KMS-11 (cell line): ENCODE measurements around the gene TMEM150C.

Source experiments
- H2AFZ ChIP-seq: fragments of 200-600 bp; sonication (generic); 2 replicates; pipeline ENCODE4 v1.6.1; 2016; ENCODE audit warnings: antibody characterized with exemption, mixed run types, low read depth
- H3K27ac ChIP-seq: fragments of 200-600 bp; sonication (generic); 2 replicates; pipeline ENCODE4 v1.6.1; 2016; ENCODE audit warnings: mild to moderate bottlenecking, mixed run types
- H3K27me3 ChIP-seq: fragments of 200-600 bp; sonication (generic); 2 replicates; pipeline ENCODE4 v1.6.1; 2017; ENCODE audit warnings: mild to moderate bottlenecking, low read depth, mixed run types, moderate library complexity; ENCODE audit not compliant: insufficient read depth
- H3K36me3 ChIP-seq: fragments of 200-600 bp; sonication (generic); 2 replicates; pipeline ENCODE4 v1.6.1; 2017; ENCODE audit warnings: mild to moderate bottlenecking, mixed run types; ENCODE audit not compliant: insufficient read depth
- H3K4me1 ChIP-seq: fragments of 200-600 bp; sonication (generic); 2 replicates; pipeline ENCODE4 v1.6.1; 2016; ENCODE audit warnings: mild to moderate bottlenecking, low read depth, mixed run types; ENCODE audit not compliant: poor library complexity, severe bottlenecking
- H3K4me2 ChIP-seq: fragments of 200-600 bp; sonication (generic); 2 replicates; pipeline ENCODE4 v1.7.0; 2016; ENCODE audit warnings: mild to moderate bottlenecking, mixed run types
- H3K4me3 ChIP-seq: fragments of 200-600 bp; sonication (generic); IDR thresholded peaks from 2 replicates; pipeline ENCODE4 v1.6.1; 2017; ENCODE audit warnings: low read depth, low read length, mixed read lengths; ENCODE audit not compliant: insufficient read depth
- H3K79me2 ChIP-seq: fragments of 200-600 bp; sonication (generic); 2 replicates; pipeline ENCODE4 v1.6.1; 2016; ENCODE audit warnings: low read depth, mixed run types; ENCODE audit not compliant: insufficient read depth
- H3K9ac ChIP-seq: fragments of 200-600 bp; sonication (generic); 2 replicates; pipeline ENCODE4 v1.6.1; 2016; ENCODE audit warnings: mild to moderate bottlenecking, mixed run types
- H4K20me1 ChIP-seq: fragments of 200-600 bp; sonication (generic); 2 replicates; pipeline ENCODE4 v1.6.1; 2016; ENCODE audit warnings: mild to moderate bottlenecking, mixed run types; ENCODE audit not compliant: insufficient read depth
- CTCF ChIP-seq: fragments of 200-600 bp; sonication (generic); conservative IDR thresholded peaks from 2 replicates; pipeline ENCODE4 v1.6.1; 2017; ENCODE audit warnings: low read depth, mild to moderate bottlenecking, antibody characterized with exemption, low read length, moderate library complexity, mixed read lengths

The TMEM150C gene

GRCh38 chr4:82524570-82525152 is 37.1 kb downstream of the TMEM150C start:
- H3K27me3 ChIP-seq = no peaks in the 10 kb centered on the region
- no peaks in the 10 kb centered on the region for H3K36me3 ChIP-seq
- TF ChIP-seq CTCF = no peak
- no peak overlapping the region for H3K4me3 ChIP-seq
- no peak overlapping the region for H3K9ac ChIP-seq
- H4K20me1 ChIP-seq = no peaks in the 10 kb centered on the region
- H2AFZ ChIP-seq = no peak overlapping the region
- H3K4me1 ChIP-seq = peaks cover 12% of the 10 kb centered on the region
- no peak overlapping the region for H3K4me2 ChIP-seq
- H3K27ac ChIP-seq = no peak overlapping the region
- no peaks in the 10 kb centered on the region for H3K79me2 ChIP-seq

- no peak for TF ChIP-seq CTCF
- Histone ChIP-seq H3K27ac (no peak overlapping the region), H3K4me3 (no peak overlapping the region), H3K36me3 (no peaks in the 10 kb centered on the region), H3K4me2 (no peak overlapping the region), H2AFZ (no peak overlapping the region), H3K4me1 (peaks cover 23% of the 10 kb centered on the region), H3K9ac (no peak overlapping the region), H3K27me3 (no peaks in the 10 kb centered on the region), H4K20me1 (no peaks in the 10 kb centered on the region), H3K79me2 (no peaks in the 10 kb centered on the region)
These were observed 38.6 kb downstream of the TMEM150C start for GRCh38 chr4:82523179-82523578.

GRCh38 chr4:82522472-82522871 is 39.3 kb downstream of the TMEM150C start:
- Histone ChIP-seq H3K4me1 (peaks cover 23% of the 10 kb centered on the region), H3K4me2 (no peak overlapping the region), H3K36me3 (no peaks in the 10 kb centered on the region), H3K27me3 (no peaks in the 10 kb centered on the region), H3K4me3 (no peak overlapping the region), H4K20me1 (no peaks in the 10 kb centered on the region), H2AFZ (no peak overlapping the region), H3K9ac (no peak overlapping the region), H3K27ac (no peak overlapping the region), H3K79me2 (no peaks in the 10 kb centered on the region)
- TF ChIP-seq CTCF = no peak

- Histone ChIP-seq H3K36me3 (no peaks in the 10 kb centered on the region), H3K27me3 (no peaks in the 10 kb centered on the region), H4K20me1 (no peaks in the 10 kb centered on the region), H3K4me2 (no peak overlapping the region), H3K27ac (no peak overlapping the region), H3K4me1 (peaks cover 23% of the 10 kb centered on the region), H3K79me2 (no peaks in the 10 kb centered on the region), H2AFZ (no peak overlapping the region), H3K4me3 (no peak overlapping the region), H3K9ac (no peak overlapping the region)
- TF ChIP-seq CTCF = no peak
These were observed 40.5 kb downstream of the TMEM150C start for GRCh38 chr4:82521283-82521682.
